OCI-LY1 (cell line): ENCODE data around the gene PI4KB.

Experiments used
- CTCF ChIP-seq: fragments of 200-600 bp; sonication (generic), shearing (Covaris generic); IDR thresholded peaks from 2 replicates; pipeline ENCODE4 v1.5.1; 2017; ENCODE audit warnings: mild to moderate bottlenecking, antibody characterized with exemption, low read length, moderate library complexity, mixed read lengths
- EZH2 ChIP-seq: fragments of 200-600 bp; sonication (generic), shearing (Covaris generic); IDR thresholded peaks from 2 replicates; pipeline ENCODE4 v1.8.0; 2017; ENCODE audit warnings: borderline replicate concordance, mixed run types, mild to moderate bottlenecking, antibody characterized with exemption, low read length, moderate library complexity, mixed read lengths

- no peak for TF ChIP-seq CTCF
- no peak for TF ChIP-seq EZH2
Measured at GRCh38 chr1:151311011-151311410, 16.2 kb downstream of the PI4KB start.
